ENCODE data around the gene CLEC4G. TPM values are rescaled to one million over a fixed set of nuclear protein-coding genes. Genes with fewer than 3 reads are reported as not detected.
A peak's percentile ranks its signal among the peaks of the same experiment; 100 is the strongest.

Gene CLEC4G
- total and polyA plus RNA-seq, 7 experiments from 2014 or later = 1.2 TPM; not detected in 6

DNA sequence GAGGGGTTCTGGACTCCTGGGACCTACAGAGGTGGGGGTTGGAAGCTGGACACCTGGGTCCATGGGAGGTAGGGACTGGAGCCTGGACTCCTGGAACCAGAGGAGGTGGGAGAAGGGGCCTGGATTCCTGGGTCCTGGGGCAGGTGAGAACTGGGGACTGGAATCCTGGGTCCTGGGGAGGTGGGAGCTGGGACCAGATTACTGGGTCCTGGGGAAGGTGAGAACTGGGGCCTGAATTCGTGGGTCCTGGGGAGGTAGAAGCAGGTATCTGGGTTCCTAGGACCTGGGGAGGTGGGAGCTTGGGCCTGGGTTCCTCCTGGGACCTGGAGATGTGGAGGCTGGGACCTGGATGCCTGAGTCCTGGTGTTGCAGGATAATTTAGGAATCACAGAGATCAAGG is 31.8 kb upstream of the CLEC4G start:
- H3K27me3 Mint-ChIP-seq = peaks cover 0 to 7% (median 0%) of the 10 kb centered on the region in 5 donors
- H3K27ac Mint-ChIP-seq = no peak overlapping the region

GRCh38 chr19:7762719-7763293 is 30.9 kb upstream of the CLEC4G start, which contains the start of gene CLEC4M:
Gene CLEC4M (plus strand): TSS chr19:7763243. CDS start chr19:7763267, 24 bp downstream.
- Mint-ChIP-seq H3K4me1 (peaks cover 0 to 13% (median 10%) of the 10 kb centered on the region in 7 donors), H3K9me3 (peaks cover 0 to 26% (median 18%) of the 10 kb centered on the region in 11 donors), H3K36me3 (peaks cover 0 to 17% (median 7%) of the 10 kb centered on the region in 5 donors), H3K4me3 (peak within 1 kb of the TSS in 1 of 10 donors; percentile 30), H3K27ac (peak within 1 kb of the TSS in 2 of 9 donors; percentile 70 to 77), H3K27me3 (peaks cover 0 to 5% (median 0%) of the 10 kb centered on the region in 5 donors)
- H3K27ac ChIP-seq (ENCODE audit: low read depth, low read length) = no peak within 1 kb of the TSS
- peaks cover 0 to 18% (median 7%) of the 10 kb centered on the region in 3 experiments for H3K9me3 ChIP-seq (ENCODE audit: control insufficient read depth in 2 of 3, low read length in 3 of 3)
- H3K4me3 ChIP-seq (ENCODE audit: low read length) = no peak within 1 kb of the TSS
- DNase-seq = no peak
- CTCF ChIA-PET = no interaction called here
- POLR2A ChIA-PET = interaction anchor here (1.0 kb wide), 1 partner anchor 24 kb away, joined by 3 read pairs; no protein-coding TSS in a partner anchor
- no peaks in the 10 kb centered on the region for H3K27me3 ChIP-seq (ENCODE audit: control insufficient read depth in 2 of 2, insufficient read depth in 2 of 2, low read length in 2 of 2)
- H3K36me3 ChIP-seq (ENCODE audit: control insufficient read depth in 2 of 3, insufficient read depth in 3 of 3, low read length in 3 of 3) = no peaks in the 10 kb centered on the region
- ATAC-seq = no peak
- H3K4me1 ChIP-seq (ENCODE audit: control insufficient read depth in 2 of 2, insufficient read depth in 2 of 2, low read length in 2 of 2) = no peaks in the 10 kb centered on the region
- intact Hi-C loops (cut with micrococcal nuclease) = no loop called here

More for the DNA sequence above, 31.8 kb upstream of the CLEC4G start:
- H3K27me3 ChIP-seq (ENCODE audit: control insufficient read depth in 2 of 2, insufficient read depth in 2 of 2, low read length in 2 of 2) = no peaks in the 10 kb centered on the region
- H3K4me3 Mint-ChIP-seq = no peak overlapping the region
- ATAC-seq (no peak), DNase-seq (no peak)
- H3K4me1 ChIP-seq (ENCODE audit: control insufficient read depth in 2 of 2, insufficient read depth in 2 of 2, low read length in 2 of 2) = no peaks in the 10 kb centered on the region
- intact Hi-C loops (cut with micrococcal nuclease) = no loop called here
- H3K4me3 ChIP-seq (ENCODE audit: low read length) = no peak overlapping the region
- H3K36me3 Mint-ChIP-seq = peaks cover 0 to 10% (median 7%) of the 10 kb centered on the region in 5 donors
- no peaks in the 10 kb centered on the region for H3K36me3 ChIP-seq (ENCODE audit: control insufficient read depth in 2 of 3, insufficient read depth in 3 of 3, low read length in 3 of 3)
- POLR2A ChIA-PET = no interaction called here
- H3K4me1 Mint-ChIP-seq = peaks cover 0 to 13% (median 10%) of the 10 kb centered on the region in 7 donors
- H3K9me3 ChIP-seq (ENCODE audit: control insufficient read depth in 2 of 3, low read length in 3 of 3) = peaks cover 0 to 9% (median 5%) of the 10 kb centered on the region in 3 experiments
- H3K27ac ChIP-seq (ENCODE audit: low read depth, low read length) = no peak overlapping the region
- CTCF ChIA-PET = no interaction called here
- H3K9me3 Mint-ChIP-seq = peaks cover 0 to 20% (median 11%) of the 10 kb centered on the region in 11 donors

- Mint-ChIP-seq H3K9me3 (peaks cover 10 to 54% (median 42%) of the 10 kb centered on the region in 11 donors), H3K27ac (no peak overlapping the region), H3K36me3 (peaks cover 0 to 23% (median 14%) of the 10 kb centered on the region in 5 donors), H3K4me3 (no peak overlapping the region), H3K4me1 (peaks cover 0 to 13% (median 10%) of the 10 kb centered on the region in 7 donors), H3K27me3 (peaks cover 0 to 3% (median 0%) of the 10 kb centered on the region in 5 donors)
- intact Hi-C loops (cut with micrococcal nuclease) = no loop called here
- H3K9me3 ChIP-seq (ENCODE audit: control insufficient read depth in 2 of 3, low read length in 3 of 3) = peaks cover 0 to 40% (median 7%) of the 10 kb centered on the region in 3 experiments
- no peaks in the 10 kb centered on the region for H3K4me1 ChIP-seq (ENCODE audit: control insufficient read depth in 2 of 2, insufficient read depth in 2 of 2, low read length in 2 of 2)
- DNase-seq (no peak), ATAC-seq (no peak)
- H3K4me3 ChIP-seq (ENCODE audit: low read length) = no peak overlapping the region
- no peak overlapping the region for H3K27ac ChIP-seq (ENCODE audit: low read depth, low read length)
- H3K36me3 ChIP-seq (ENCODE audit: control insufficient read depth in 2 of 3, insufficient read depth in 3 of 3, low read length in 3 of 3) = no peaks in the 10 kb centered on the region
- POLR2A ChIA-PET = no interaction called here
- CTCF ChIA-PET = no interaction called here
- H3K27me3 ChIP-seq (ENCODE audit: control insufficient read depth in 2 of 2, insufficient read depth in 2 of 2, low read length in 2 of 2) = no peaks in the 10 kb centered on the region
Measured at GRCh38 chr19:7759156-7759555, 27.2 kb upstream of the CLEC4G start.

- no peaks in the 10 kb centered on the region for H3K4me1 ChIP-seq (ENCODE audit: control insufficient read depth in 2 of 2, insufficient read depth in 2 of 2, low read length in 2 of 2)
- peaks cover 0 to 40% (median 7%) of the 10 kb centered on the region in 3 experiments for H3K9me3 ChIP-seq (ENCODE audit: control insufficient read depth in 2 of 3, low read length in 3 of 3)
- no peak overlapping the region for H3K4me3 Mint-ChIP-seq
- CTCF ChIA-PET = no interaction called here
- POLR2A ChIA-PET = no interaction called here
- no peak overlapping the region for H3K27ac ChIP-seq (ENCODE audit: low read depth, low read length)
- DNase-seq (no peak), ATAC-seq (no peak)
- H3K27me3 ChIP-seq (ENCODE audit: control insufficient read depth in 2 of 2, insufficient read depth in 2 of 2, low read length in 2 of 2) = no peaks in the 10 kb centered on the region
- H3K27me3 Mint-ChIP-seq = peaks cover 0 to 1% (median 0%) of the 10 kb centered on the region in 5 donors
- intact Hi-C loops (cut with micrococcal nuclease) = no loop called here
- no peaks in the 10 kb centered on the region for H3K36me3 ChIP-seq (ENCODE audit: control insufficient read depth in 2 of 3, insufficient read depth in 3 of 3, low read length in 3 of 3)
- no peak overlapping the region for H3K4me3 ChIP-seq (ENCODE audit: low read length)
- H3K4me1 Mint-ChIP-seq = peaks cover 0 to 3% (median under 1%) of the 10 kb centered on the region in 7 donors
- peaks cover 0 to 23% (median 14%) of the 10 kb centered on the region in 5 donors for H3K36me3 Mint-ChIP-seq
- peaks cover 10 to 59% (median 42%) of the 10 kb centered on the region in 11 donors for H3K9me3 Mint-ChIP-seq
- H3K27ac Mint-ChIP-seq = no peak overlapping the region
Measured at GRCh38 chr19:7757358-7757757, 25.4 kb upstream of the CLEC4G start.

DNA sequence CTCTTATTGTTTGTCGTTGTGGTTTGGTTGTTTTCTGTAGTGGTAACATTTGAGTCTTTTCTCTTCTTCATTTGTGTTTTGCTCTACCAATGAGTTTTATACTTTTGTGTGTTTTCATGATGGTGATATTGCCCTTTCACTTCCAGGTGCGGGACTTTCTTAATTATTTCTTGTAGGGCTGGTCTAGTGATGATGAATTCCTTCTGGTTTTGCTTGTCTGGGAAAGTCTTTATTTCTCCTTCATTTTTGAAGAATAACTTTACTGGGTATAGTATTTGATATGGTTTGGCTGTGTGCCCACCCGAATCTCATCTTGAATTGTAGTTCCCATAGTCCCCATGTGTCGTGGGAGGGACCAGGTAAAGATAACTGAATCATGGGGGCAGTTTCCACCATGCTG is 24.3 kb upstream of the CLEC4G start:
- no peak for DNase-seq
- Mint-ChIP-seq H3K4me1 (peaks cover 0 to 2% (median 2%) of the 10 kb centered on the region in 7 donors), H3K27ac (no peak overlapping the region), H3K27me3 (peaks cover 0 to 5% (median 0%) of the 10 kb centered on the region in 5 donors), H3K36me3 (peaks cover 0 to 23% (median 14%) of the 10 kb centered on the region in 5 donors), H3K9me3 (peaks cover 10 to 59% (median 42%) of the 10 kb centered on the region in 11 donors), H3K4me3 (no peak overlapping the region)
- Histone ChIP-seq H3K4me1 (ENCODE audit: control insufficient read depth in 2 of 2, insufficient read depth in 2 of 2, low read length in 2 of 2) (no peaks in the 10 kb centered on the region), H3K36me3 (ENCODE audit: control insufficient read depth in 2 of 3, insufficient read depth in 3 of 3, low read length in 3 of 3) (no peaks in the 10 kb centered on the region), H3K27ac (ENCODE audit: low read depth, low read length) (no peak overlapping the region), H3K4me3 (ENCODE audit: low read length) (no peak overlapping the region), H3K27me3 (ENCODE audit: control insufficient read depth in 2 of 2, insufficient read depth in 2 of 2, low read length in 2 of 2) (no peaks in the 10 kb centered on the region), H3K9me3 (ENCODE audit: control insufficient read depth in 2 of 3, low read length in 3 of 3) (peaks cover 0 to 40% (median 7%) of the 10 kb centered on the region in 3 experiments)
- ChIA-PET CTCF (no interaction called here), POLR2A (interaction anchor here (0.9 kb wide), 1 partner anchor 51 kb away, joined by 6 read pairs; no protein-coding TSS in a partner anchor)
- no peak for ATAC-seq
- intact Hi-C loops (cut with micrococcal nuclease) = no loop called here

- POLR2A ChIA-PET = interaction anchor here (0.8 kb wide), 1 partner anchor 101 kb away, joined by 3 read pairs; no protein-coding TSS in a partner anchor
- Mint-ChIP-seq H3K27me3 (peaks cover 0 to 17% (median 5%) of the 10 kb centered on the region in 5 donors), H3K9me3 (peaks cover 3 to 29% (median 13%) of the 10 kb centered on the region in 11 donors), H3K36me3 (peaks cover 0 to 4% (median 3%) of the 10 kb centered on the region in 5 donors), H3K27ac (peak overlapping the region in 1 of 9 donors; percentile 84), H3K4me1 (peaks cover 5 to 15% (median 8%) of the 10 kb centered on the region in 7 donors), H3K4me3 (peak overlapping the region in 1 of 10 donors; percentile 7)
- Histone ChIP-seq H3K36me3 (ENCODE audit: control insufficient read depth in 2 of 3, insufficient read depth in 3 of 3, low read length in 3 of 3) (no peaks in the 10 kb centered on the region), H3K4me3 (ENCODE audit: low read length) (no peak overlapping the region), H3K4me1 (ENCODE audit: control insufficient read depth in 2 of 2, insufficient read depth in 2 of 2, low read length in 2 of 2) (no peaks in the 10 kb centered on the region), H3K9me3 (ENCODE audit: control insufficient read depth in 2 of 3, low read length in 3 of 3) (peaks cover 0 to 8% (median 0%) of the 10 kb centered on the region in 3 experiments), H3K27me3 (ENCODE audit: control insufficient read depth in 2 of 2, insufficient read depth in 2 of 2, low read length in 2 of 2) (no peaks in the 10 kb centered on the region), H3K27ac (ENCODE audit: low read depth, low read length) (no peak overlapping the region)
- DNase-seq (peak in 1 of 9 donors; percentile 25), ATAC-seq (peak; percentile 64)
- intact Hi-C loops (cut with micrococcal nuclease) = no loop called here
- CTCF ChIA-PET = interaction anchor here (0.6 to 1.1 kb wide), 2 partner anchors 49 to 606 kb away, joined by 4 to 5 read pairs; no protein-coding TSS in a partner anchor
Measured at GRCh38 chr19:7751157-7751783, 19.4 kb upstream of the CLEC4G start.

Data from naive thymus-derived CD4-positive, alpha-beta T cell (primary cell).